ENCODE results near the gene FCN1. TPM values are rescaled to one million over a fixed set of nuclear protein-coding genes. Genes with fewer than 3 reads are reported as not detected.

Gene FCN1
- total and polyA plus RNA-seq, 2 of the 8 experiments (the other 6 are each of a cell fraction or from before 2014, with no cell fraction given), result not detected

DNA sequence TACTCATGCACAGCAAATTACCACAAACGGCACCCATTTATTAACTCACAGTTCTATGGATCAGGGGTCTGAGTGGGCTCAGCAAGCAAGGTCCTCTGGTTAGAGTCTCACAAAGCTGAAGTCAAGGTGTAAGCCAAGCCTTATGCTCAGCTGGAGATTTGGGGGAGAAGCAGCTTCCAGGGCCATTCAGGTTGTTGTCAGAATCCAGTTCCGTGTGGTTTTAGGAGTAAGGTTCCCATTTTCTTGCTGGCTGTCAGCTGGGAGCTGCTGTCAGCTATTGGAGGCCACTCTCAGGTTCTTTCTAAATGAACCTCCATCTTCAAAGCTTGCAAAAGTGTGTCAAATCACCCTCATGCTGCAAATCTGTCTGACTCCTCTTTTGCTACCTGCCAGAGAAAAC, 19.4 kb downstream of the FCN1 start (continued):
- no peak for TF ChIP-seq CHD7 (IDR thresholded peaks at IDR 0.05; ENCODE audit: insufficient replicate concordance, low read length)
- no peak for TF ChIP-seq GABPA (IDR thresholded peaks at IDR 0.05; ENCODE audit: borderline replicate concordance, insufficient read depth, low read length)
- TF ChIP-seq TBP (IDR thresholded peaks at IDR 0.05; ENCODE audit: low read depth, low read length), result no peak
- no peak for TF ChIP-seq BACH1 (IDR thresholded peaks at IDR 0.05; ENCODE audit: low read length)
- TF ChIP-seq SRF (IDR thresholded peaks at IDR 0.05; ENCODE audit: low read depth, low read length), result no peak
- TF ChIP-seq, protein P1, sequence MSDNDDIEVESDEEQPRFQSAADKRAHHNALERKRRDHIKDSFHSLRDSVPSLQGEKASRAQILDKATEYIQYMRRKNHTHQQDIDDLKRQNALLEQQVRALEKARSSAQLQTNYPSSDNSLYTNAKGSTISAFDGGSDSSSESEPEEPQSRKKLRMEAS (IDR thresholded peaks at IDR 0.05), result no peak
- TF ChIP-seq CEBPB (IDR thresholded peaks at IDR 0.05; ENCODE audit: low read depth, low read length), result no peak
- TF ChIP-seq SUZ12 (IDR thresholded peaks at IDR 0.05; ENCODE audit: low read length), result no peak
- no peak for TF ChIP-seq KDM5A (IDR thresholded peaks at IDR 0.05; ENCODE audit: low read length)

Data from H1 (cell line).